GM12865 (cell line): ENCODE results near the gene PYY.

ENCODE experiments used
- DNase-seq: peaks from one replicate; pipeline ENCODE4 v3.0.0; 2010; ENCODE audit warnings: low read depth
- H3K4me3 ChIP-seq: 2 replicates; pipeline ENCODE4 v1.5.1; 2011; ENCODE audit warnings: mild to moderate bottlenecking, low read depth, low read length, control low read depth
- TF ChIP-seq, protein P1 (sequence below): IDR thresholded peaks from 2 replicates; pipeline ENCODE4 v1.5.1; 2011; ENCODE audit warnings: low read length, control low read depth, low read depth, inconsistent platforms; ENCODE audit not compliant: insufficient read depth; ENCODE audit errors: missing control alignments

Gene PYY

GRCh38 chr17:43986225-43986981 lies 32.7 kb upstream of the PYY start:
- H3K4me3 ChIP-seq, result no peak overlapping the region
- TF ChIP-seq, protein P1, sequence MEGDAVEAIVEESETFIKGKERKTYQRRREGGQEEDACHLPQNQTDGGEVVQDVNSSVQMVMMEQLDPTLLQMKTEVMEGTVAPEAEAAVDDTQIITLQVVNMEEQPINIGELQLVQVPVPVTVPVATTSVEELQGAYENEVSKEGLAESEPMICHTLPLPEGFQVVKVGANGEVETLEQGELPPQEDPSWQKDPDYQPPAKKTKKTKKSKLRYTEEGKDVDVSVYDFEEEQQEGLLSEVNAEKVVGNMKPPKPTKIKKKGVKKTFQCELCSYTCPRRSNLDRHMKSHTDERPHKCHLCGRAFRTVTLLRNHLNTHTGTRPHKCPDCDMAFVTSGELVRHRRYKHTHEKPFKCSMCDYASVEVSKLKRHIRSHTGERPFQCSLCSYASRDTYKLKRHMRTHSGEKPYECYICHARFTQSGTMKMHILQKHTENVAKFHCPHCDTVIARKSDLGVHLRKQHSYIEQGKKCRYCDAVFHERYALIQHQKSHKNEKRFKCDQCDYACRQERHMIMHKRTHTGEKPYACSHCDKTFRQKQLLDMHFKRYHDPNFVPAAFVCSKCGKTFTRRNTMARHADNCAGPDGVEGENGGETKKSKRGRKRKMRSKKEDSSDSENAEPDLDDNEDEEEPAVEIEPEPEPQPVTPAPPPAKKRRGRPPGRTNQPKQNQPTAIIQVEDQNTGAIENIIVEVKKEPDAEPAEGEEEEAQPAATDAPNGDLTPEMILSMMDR, result no peak
- DNase-seq, result no peak

- TF ChIP-seq, protein P1, result no peak
- no peak overlapping the region for H3K4me3 ChIP-seq
These were observed 30.8 kb upstream of the PYY start for GRCh38 chr17:43984521-43984920.

DNA sequence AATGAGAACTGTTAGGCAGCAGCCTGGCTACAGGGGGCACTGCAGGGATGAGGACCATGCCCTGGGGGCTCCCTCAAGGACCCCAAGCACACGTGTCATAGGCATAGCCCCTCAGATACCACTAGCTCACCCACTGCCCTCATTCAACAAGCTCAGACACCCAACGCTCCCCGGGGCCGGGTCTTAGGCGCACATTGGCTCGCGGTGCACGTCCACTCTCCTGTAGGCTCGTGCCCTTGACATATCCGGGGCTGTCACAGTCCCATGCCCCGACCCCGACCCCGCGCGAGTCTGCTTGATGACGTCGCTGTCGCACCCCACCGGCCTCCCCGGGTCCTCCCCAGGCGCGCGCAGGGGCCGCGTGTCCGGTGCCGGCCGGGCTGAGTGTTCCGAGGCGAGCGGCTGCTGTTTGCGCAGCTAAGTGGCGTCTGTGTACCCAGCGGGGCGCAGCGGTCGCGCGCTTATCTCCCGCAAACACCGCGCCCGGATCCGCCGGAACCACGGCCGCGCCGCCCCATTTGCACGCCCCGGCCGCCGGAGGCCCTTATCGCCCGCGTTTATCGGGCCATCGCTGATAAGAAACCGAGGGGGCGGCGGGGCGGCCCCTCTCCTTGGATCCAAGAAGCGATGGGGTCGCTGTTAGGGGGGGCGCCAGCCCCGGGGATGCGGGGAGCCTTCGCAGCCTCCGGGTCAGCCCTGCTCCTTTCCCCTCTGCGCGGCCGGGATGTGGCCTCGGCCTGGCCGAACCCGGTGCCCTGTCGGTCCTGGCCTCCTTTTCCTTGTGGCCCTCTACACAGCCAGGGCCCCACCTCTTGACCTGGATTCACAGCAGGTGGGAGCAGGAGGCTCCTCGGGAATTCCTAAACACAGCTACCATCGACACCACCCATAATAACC lies 30.0 kb upstream of the PYY start:
- DNase-seq, result no peak
- TF ChIP-seq, protein P1, result no peak
- no peak overlapping the region for H3K4me3 ChIP-seq

More at GRCh38 chr17:43984521-43984920, 30.8 kb upstream of the PYY start:
- no peak for DNase-seq

DNA sequence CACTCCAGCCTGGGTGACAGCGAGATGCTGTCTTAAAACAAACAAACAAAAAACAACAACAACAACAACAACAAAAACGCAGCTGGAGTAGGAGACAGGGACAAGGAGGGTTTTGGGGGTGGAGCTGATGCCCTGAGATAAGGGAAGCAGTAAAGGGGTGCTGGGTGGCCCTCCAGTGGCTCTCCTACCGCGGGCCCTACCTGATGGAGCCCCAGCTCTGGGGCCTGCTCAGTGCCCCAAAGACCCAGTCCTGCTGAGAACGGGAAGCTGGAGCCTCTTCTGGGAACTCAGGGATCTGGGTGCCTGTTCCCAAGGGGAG lies 29.4 kb upstream of the PYY start:
- DNase-seq, result no peak
- no peak overlapping the region for H3K4me3 ChIP-seq
- TF ChIP-seq, protein P1, result no peak

DNA sequence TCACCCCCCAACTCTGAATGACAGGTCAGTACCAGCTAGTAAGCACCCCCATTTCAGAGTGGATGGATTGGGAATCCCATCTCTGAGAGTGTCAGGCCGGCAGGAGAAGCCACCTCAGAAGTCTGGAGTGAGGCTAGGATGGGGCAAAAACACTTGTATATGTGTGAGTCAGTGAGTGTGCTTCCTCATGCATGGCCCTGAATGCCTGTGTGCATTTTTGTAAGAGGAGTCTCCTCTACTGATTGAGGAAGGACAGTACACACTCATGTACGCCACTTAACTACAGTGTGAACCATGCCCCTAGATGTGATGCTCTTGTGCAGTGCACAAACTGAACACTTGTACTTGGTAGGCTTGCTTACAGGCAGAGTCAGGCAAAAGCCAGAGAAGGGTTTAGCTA lies 28.4 kb upstream of the PYY start:
- no peak overlapping the region for H3K4me3 ChIP-seq
- no peak for DNase-seq
- TF ChIP-seq, protein P1, result no peak

DNA sequence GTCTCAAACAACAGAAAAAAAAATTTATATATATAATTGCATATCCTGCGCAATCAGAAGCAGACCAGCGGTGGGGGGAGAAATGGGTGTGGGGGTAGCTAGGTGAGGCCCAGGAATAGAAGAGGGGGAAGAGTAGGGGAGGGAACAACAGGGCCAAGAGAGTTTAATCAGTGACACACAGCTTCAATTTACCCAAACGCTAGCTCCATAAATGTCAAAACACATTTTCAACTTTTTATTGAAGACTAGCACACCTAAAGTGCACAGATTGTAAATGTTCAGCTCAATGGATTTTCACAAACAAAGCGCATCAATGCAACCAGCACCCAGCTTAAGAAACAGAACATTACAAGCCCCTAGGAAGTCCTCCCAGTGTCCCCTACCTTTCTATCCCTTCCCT lies 25.9 kb upstream of the PYY start:
- DNase-seq, result no peak
- TF ChIP-seq, protein P1, result no peak
- no peak overlapping the region for H3K4me3 ChIP-seq
